Stimulated activated naive CD8-positive, alpha-beta T cell treated with anti-CD3 and anti-CD28 coated beads, Interleukin-15, Interleukin-2, amounts not matched to agents 100 ng/mL and 50 ng/mL, for 24 hours (primary cell): ENCODE results near the gene PMAIP1.
"Not testable (repeated sequence)": the region's sequence is repeated elsewhere in the genome, so short reads cannot be mapped to it uniquely, and the experiment has no call there.

Experiments
- H3K27ac Mint-ChIP-seq: one replicate; pipeline ENCODE4 v1.8.0; 2021; ENCODE audit warnings: mild to moderate bottlenecking, mixed read lengths
- H3K27me3 Mint-ChIP-seq: one replicate; pipeline ENCODE4 v1.8.0; 2021; ENCODE audit warnings: mixed read lengths
- H3K36me3 Mint-ChIP-seq: one replicate; pipeline ENCODE4 v1.8.0; 2021; ENCODE audit warnings: low read depth, mixed read lengths
- H3K4me1 Mint-ChIP-seq: one replicate; pipeline ENCODE4 v1.8.0; 2021; ENCODE audit warnings: low read depth, mixed read lengths
- H3K4me3 Mint-ChIP-seq: one replicate; pipeline ENCODE4 v1.8.0; 2021; ENCODE audit warnings: mild to moderate bottlenecking, mixed read lengths
- H3K9me3 Mint-ChIP-seq: one replicate; pipeline ENCODE4 v1.8.0; 2021; ENCODE audit warnings: mixed read lengths

Gene PMAIP1

GRCh38 chr18:59899298-59900221 is at the start of gene PMAIP1:
PMAIP1 (plus strand) TSS chr18:59899996; CDS start chr18:59900178, 182 bp downstream.
- H3K4me3 Mint-ChIP-seq, result peak within 1 kb of the TSS; percentile 96
- H3K36me3 Mint-ChIP-seq, result peaks cover 37% of the 10 kb centered on the region
- H3K27me3 Mint-ChIP-seq, result no peaks in the 10 kb centered on the region
- H3K4me1 Mint-ChIP-seq, result peaks cover 44% of the 10 kb centered on the region
- peak within 1 kb of the TSS; percentile 96 for H3K27ac Mint-ChIP-seq
- no peaks in the 10 kb centered on the region for H3K9me3 Mint-ChIP-seq

GRCh38 chr18:59851784-59852399 is 47.9 kb upstream of the PMAIP1 start:
- Mint-ChIP-seq H3K4me3 (no peak overlapping the region), H3K36me3 (no peaks in the 10 kb centered on the region), H3K27me3 (no peaks in the 10 kb centered on the region), H3K27ac (no peak overlapping the region), H3K4me1 (peaks cover 20% of the 10 kb centered on the region), H3K9me3 (no peaks in the 10 kb centered on the region)

- Mint-ChIP-seq H3K4me3 (no peak overlapping the region), H3K9me3 (no peaks in the 10 kb centered on the region), H3K27ac (no peak overlapping the region), H3K27me3 (no peaks in the 10 kb centered on the region), H3K4me1 (peaks cover 14% of the 10 kb centered on the region), H3K36me3 (no peaks in the 10 kb centered on the region)
These were observed 47.2 kb upstream of the PMAIP1 start for GRCh38 chr18:59852548-59852947.

- no peaks in the 10 kb centered on the region for H3K9me3 Mint-ChIP-seq
- no peak overlapping the region for H3K4me3 Mint-ChIP-seq
- no peaks in the 10 kb centered on the region for H3K36me3 Mint-ChIP-seq
- peaks cover 7% of the 10 kb centered on the region for H3K4me1 Mint-ChIP-seq
- no peak overlapping the region for H3K27ac Mint-ChIP-seq
- no peaks in the 10 kb centered on the region for H3K27me3 Mint-ChIP-seq
These were observed 46.4 kb upstream of the PMAIP1 start for GRCh38 chr18:59853380-59853779.

GRCh38 chr18:59853988-59854387 is 45.8 kb upstream of the PMAIP1 start:
- H3K36me3 Mint-ChIP-seq, H3K9me3 Mint-ChIP-seq, H3K4me3 Mint-ChIP-seq, H3K27ac Mint-ChIP-seq, H3K27me3 Mint-ChIP-seq, H3K4me1 Mint-ChIP-seq: not testable (repeated sequence)

GRCh38 chr18:59861009-59861408 is 38.8 kb upstream of the PMAIP1 start:
- H3K36me3 Mint-ChIP-seq, result no peaks in the 10 kb centered on the region
- no peak overlapping the region for H3K4me3 Mint-ChIP-seq
- no peak overlapping the region for H3K27ac Mint-ChIP-seq
- no peaks in the 10 kb centered on the region for H3K9me3 Mint-ChIP-seq
- H3K4me1 Mint-ChIP-seq, result no peaks in the 10 kb centered on the region
- H3K27me3 Mint-ChIP-seq, result no peaks in the 10 kb centered on the region

- Mint-ChIP-seq H3K27ac (no peak overlapping the region), H3K4me1 (no peaks in the 10 kb centered on the region), H3K36me3 (no peaks in the 10 kb centered on the region), H3K27me3 (no peaks in the 10 kb centered on the region), H3K9me3 (no peaks in the 10 kb centered on the region), H3K4me3 (no peak overlapping the region)
These were observed 37.6 kb upstream of the PMAIP1 start for GRCh38 chr18:59861963-59862819.

- H3K27ac Mint-ChIP-seq, result no peak overlapping the region
- no peaks in the 10 kb centered on the region for H3K4me1 Mint-ChIP-seq
- H3K36me3 Mint-ChIP-seq, result no peaks in the 10 kb centered on the region
- no peaks in the 10 kb centered on the region for H3K27me3 Mint-ChIP-seq
- no peaks in the 10 kb centered on the region for H3K9me3 Mint-ChIP-seq
- no peak overlapping the region for H3K4me3 Mint-ChIP-seq
These were observed 34.4 kb upstream of the PMAIP1 start for GRCh38 chr18:59865241-59865986.

GRCh38 chr18:59866551-59867269 is 33.1 kb upstream of the PMAIP1 start:
- Mint-ChIP-seq H3K4me1 (no peaks in the 10 kb centered on the region), H3K36me3 (no peaks in the 10 kb centered on the region), H3K27ac (no peak overlapping the region), H3K27me3 (no peaks in the 10 kb centered on the region), H3K4me3 (no peak overlapping the region), H3K9me3 (no peaks in the 10 kb centered on the region)

GRCh38 chr18:59867337-59868104 is 32.3 kb upstream of the PMAIP1 start:
- Mint-ChIP-seq H3K36me3 (no peaks in the 10 kb centered on the region), H3K9me3 (no peaks in the 10 kb centered on the region), H3K27ac (no peak overlapping the region), H3K4me1 (no peaks in the 10 kb centered on the region), H3K4me3 (no peak overlapping the region), H3K27me3 (no peaks in the 10 kb centered on the region)

- no peaks in the 10 kb centered on the region for H3K27me3 Mint-ChIP-seq
- no peak overlapping the region for H3K4me3 Mint-ChIP-seq
- H3K27ac Mint-ChIP-seq, result no peak overlapping the region
- H3K4me1 Mint-ChIP-seq, result peaks cover 1% of the 10 kb centered on the region
- H3K9me3 Mint-ChIP-seq, result no peaks in the 10 kb centered on the region
- no peaks in the 10 kb centered on the region for H3K36me3 Mint-ChIP-seq
These were observed 29.1 kb upstream of the PMAIP1 start for GRCh38 chr18:59870623-59871130.

GRCh38 chr18:59871711-59872362 is 28.0 kb upstream of the PMAIP1 start:
- H3K4me1 Mint-ChIP-seq, result peaks cover 10% of the 10 kb centered on the region
- H3K27ac Mint-ChIP-seq, result no peak overlapping the region
- no peaks in the 10 kb centered on the region for H3K9me3 Mint-ChIP-seq
- no peaks in the 10 kb centered on the region for H3K36me3 Mint-ChIP-seq
- H3K4me3 Mint-ChIP-seq, result no peak overlapping the region
- no peaks in the 10 kb centered on the region for H3K27me3 Mint-ChIP-seq

GRCh38 chr18:59873641-59874040 is 26.2 kb upstream of the PMAIP1 start:
- Mint-ChIP-seq H3K27me3 (no peaks in the 10 kb centered on the region), H3K4me1 (peaks cover 14% of the 10 kb centered on the region), H3K4me3 (no peak overlapping the region), H3K9me3 (no peaks in the 10 kb centered on the region), H3K27ac (no peak overlapping the region), H3K36me3 (no peaks in the 10 kb centered on the region)
